Measurements from ENCODE around the gene PDE6A. TPM values are rescaled to one million over a fixed set of nuclear protein-coding genes. Genes with fewer than 3 reads are reported as not detected.

Gene PDE6A
- total and polyA plus RNA-seq, 2 of the 13 experiments (the other 11 are each of a cell fraction or from before 2014, with no cell fraction given) = 0.01 TPM; not detected in 1

DNA sequence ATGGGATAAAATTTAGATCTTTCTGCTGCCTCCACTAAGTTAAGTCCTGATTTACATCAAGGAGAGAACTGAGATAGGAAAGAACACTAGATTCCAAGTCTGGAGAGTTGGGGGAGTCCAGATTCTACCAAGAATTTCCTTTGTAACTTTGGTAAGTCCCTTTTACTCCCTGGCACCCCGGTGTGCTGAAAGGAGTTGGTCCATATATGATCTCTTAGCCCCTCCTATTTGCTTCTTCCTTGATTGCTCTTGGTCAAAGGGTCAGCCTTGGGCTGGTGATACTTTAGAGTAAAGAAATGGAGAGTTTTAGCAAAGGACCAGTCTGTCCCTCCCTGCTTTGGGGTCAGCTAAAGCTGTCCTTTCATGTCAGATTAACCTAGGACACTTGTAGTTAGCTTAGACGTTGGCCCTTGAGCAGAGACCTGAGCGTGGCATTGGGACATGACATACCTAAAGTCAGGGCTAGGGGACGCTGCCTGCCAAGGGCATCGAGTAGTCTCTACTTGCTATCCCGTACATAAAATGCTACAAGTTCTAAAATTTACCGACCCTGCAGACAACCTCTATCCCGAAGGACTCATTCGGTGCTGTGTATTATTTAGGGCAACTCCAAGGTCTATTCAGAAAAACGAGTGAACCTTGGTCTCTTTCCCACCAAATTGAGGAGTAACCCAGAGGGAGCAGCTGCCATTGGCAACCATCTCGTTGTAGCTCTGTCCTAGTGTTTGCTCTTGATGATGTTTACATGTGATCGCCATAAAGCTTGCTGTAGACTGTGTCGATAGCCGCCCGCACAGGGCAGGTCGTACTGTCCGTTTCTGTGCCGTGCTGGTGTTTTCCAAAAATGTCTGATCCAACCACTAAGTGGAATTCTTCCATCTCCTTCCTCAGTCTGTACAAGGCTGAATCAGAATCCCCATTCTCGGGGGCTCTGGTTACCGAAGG, 94.4 kb downstream of the PDE6A start (continued):
- TF ChIP-seq, protein P1, sequence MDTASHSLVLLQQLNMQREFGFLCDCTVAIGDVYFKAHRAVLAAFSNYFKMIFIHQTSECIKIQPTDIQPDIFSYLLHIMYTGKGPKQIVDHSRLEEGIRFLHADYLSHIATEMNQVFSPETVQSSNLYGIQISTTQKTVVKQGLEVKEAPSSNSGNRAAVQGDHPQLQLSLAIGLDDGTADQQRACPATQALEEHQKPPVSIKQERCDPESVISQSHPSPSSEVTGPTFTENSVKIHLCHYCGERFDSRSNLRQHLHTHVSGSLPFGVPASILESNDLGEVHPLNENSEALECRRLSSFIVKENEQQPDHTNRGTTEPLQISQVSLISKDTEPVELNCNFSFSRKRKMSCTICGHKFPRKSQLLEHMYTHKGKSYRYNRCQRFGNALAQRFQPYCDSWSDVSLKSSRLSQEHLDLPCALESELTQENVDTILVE (CRISPR knock-in tag; IDR thresholded peaks at IDR 0.05) = no peak
- TF ChIP-seq ZNF143 (CRISPR knock-in tag; IDR thresholded peaks at IDR 0.05) (no peak), CCDC6 (CRISPR knock-in tag; IDR thresholded peaks at IDR 0.05) (no peak), ELF3 (CRISPR knock-in tag; IDR thresholded peaks at IDR 0.05) (no peak), MTF2 (CRISPR knock-in tag; IDR thresholded peaks at IDR 0.05; ENCODE audit: borderline replicate concordance) (no peak), ZNF180 (CRISPR knock-in tag; IDR thresholded peaks at IDR 0.05; ENCODE audit: borderline replicate concordance, low read depth) (no peak)

DNA sequence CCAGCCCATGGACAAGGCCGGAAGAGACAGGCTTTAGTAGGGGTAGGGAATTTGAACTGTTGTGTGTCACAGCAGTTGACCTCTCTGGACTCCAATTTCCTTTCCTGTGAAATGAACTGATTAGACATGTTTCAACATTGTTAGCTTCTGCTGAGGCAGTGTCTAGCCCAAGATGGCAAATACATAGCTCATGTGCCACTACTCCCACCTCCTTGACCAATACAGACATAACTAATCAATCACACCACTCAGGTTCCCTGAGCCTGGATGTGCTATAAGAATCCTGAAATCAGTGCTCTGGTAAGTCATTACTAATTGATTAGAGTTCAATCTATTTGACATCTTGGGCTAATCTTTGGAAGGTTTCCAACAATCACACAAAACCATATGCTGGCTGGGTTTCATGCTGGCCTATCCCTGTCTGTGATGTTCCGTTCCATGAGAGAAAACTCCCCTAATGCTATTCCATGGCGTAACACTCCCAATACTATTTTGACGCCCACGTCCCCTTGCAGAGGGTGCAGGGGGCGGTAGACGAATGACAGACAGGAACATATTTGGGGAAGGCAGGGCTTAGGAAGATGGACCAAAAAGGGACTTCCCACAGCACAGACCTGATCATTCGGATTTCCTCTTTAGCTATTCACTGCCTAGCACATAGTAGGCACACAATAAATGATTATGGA, 95.2 kb downstream of the PDE6A start:
- no peaks in the 10 kb centered on the region for H3K27me3 ChIP-seq (ENCODE audit: control insufficient read depth in 1 of 2, insufficient read depth in 2 of 2, low read length in 2 of 2)
- H3K27ac ChIP-seq (ENCODE audit: extremely low read length, insufficient read depth, low read length) = no peak overlapping the region
- 94% methylated on average over 7 of the region's 8 CpGs for WGBS (ENCODE audit: low lambda C conversion rate)
- ChIA-PET POLR2A (interaction anchor here (0.9 kb wide), 1 partner anchor 15 kb away, joined by 3 read pairs; no protein-coding TSS in a partner anchor), CTCF (ENCODE audit: low intra/inter-chr PET ratio, low total read pairs) (no interaction called here)
- no peaks in the 10 kb centered on the region for H3K79me2 ChIP-seq (ENCODE audit: insufficient read depth, low read length)
- FAIRE-seq (no peak), DNase-seq (ENCODE audit: low spot score) (no peak), ATAC-seq (no peak)
- no TSS peak for BruUV-seq (replicated peaks)
- intact Hi-C loops (cut with micrococcal nuclease; ENCODE audit: unreplicated experiment) = no loop called here
- no peak overlapping the region for H2AFZ ChIP-seq (ENCODE audit: low read length)
- H3K9ac ChIP-seq (ENCODE audit: insufficient read depth, low read depth, low read length) = no peak overlapping the region
- no peaks in the 10 kb centered on the region for H3K9me3 ChIP-seq (ENCODE audit: low read length)
- H3K36me3 ChIP-seq (replicated peaks in 1 of 2; ENCODE audit: control insufficient read depth in 1 of 2, insufficient read depth in 2 of 2, low read length in 2 of 2) = no peaks in the 10 kb centered on the region
- 0 out of 2 replicates have a peak, but pooled peaks cover 5% of the 10 kb centered on the region for H3K4me1 ChIP-seq (ENCODE audit: insufficient read depth, low read length)
- H3K4me2 ChIP-seq (ENCODE audit: low read depth, low read length) = no peak overlapping the region
- in situ Hi-C loops (cut with HindIII; ENCODE audit: extremely low pct_ligation_motif_present, low pct_unique_long_range_greater_than_20kb) = no loop called here
- H3K4me3 ChIP-seq (replicated peaks in 1 of 3; ENCODE audit: insufficient read depth in 1 of 3, low read depth in 2 of 3, low read length in 3 of 3) = no peak overlapping the region
- no peaks in the 10 kb centered on the region for H4K20me1 ChIP-seq (ENCODE audit: insufficient read depth, low read length)
- TF ChIP-seq, protein P2, sequence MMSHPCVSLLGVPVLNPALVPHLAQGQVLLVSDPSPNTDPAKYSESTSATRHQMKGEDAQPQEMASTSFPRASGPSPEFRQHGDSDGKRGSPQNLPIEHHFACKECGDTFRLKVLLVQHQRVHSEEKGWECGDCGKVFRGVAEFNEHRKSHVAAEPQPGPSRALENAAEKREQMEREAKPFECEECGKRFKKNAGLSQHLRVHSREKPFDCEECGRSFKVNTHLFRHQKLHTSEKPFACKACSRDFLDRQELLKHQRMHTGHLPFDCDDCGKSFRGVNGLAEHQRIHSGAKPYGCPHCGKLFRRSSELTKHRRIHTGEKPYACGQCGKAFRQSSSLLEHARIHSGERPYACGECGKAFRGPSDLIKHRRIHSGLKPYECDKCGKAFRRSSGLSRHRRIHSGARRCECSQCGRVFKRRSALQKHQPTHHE (CRISPR knock-in tag; IDR thresholded peaks at IDR 0.05; ENCODE audit: borderline replicate concordance) = no peak
- TF ChIP-seq SRY (CRISPR knock-in tag; IDR thresholded peaks at IDR 0.05) (no peak), ZNF207 (IDR thresholded peaks at IDR 0.05; ENCODE audit: borderline replicate concordance) (no peak), ZNF672 (CRISPR knock-in tag; IDR thresholded peaks at IDR 0.05) (no peak), TOE1 (CRISPR knock-in tag; IDR thresholded peaks at IDR 0.05) (no peak), PAX8 (CRISPR knock-in tag; IDR thresholded peaks at IDR 0.05; ENCODE audit: borderline replicate concordance) (no peak), YEATS2 (CRISPR knock-in tag; IDR thresholded peaks at IDR 0.05; ENCODE audit: borderline replicate concordance) (no peak), ZNF550 (CRISPR knock-in tag; IDR thresholded peaks at IDR 0.05; ENCODE audit: borderline replicate concordance) (no peak), NCOA5 (CRISPR knock-in tag; IDR thresholded peaks at IDR 0.05) (no peak), HNF4G (IDR thresholded peaks at IDR 0.05; ENCODE audit: borderline replicate concordance, low read depth, low read length) (no peak), HNF4G (CRISPR knock-in tag; IDR thresholded peaks at IDR 0.05; ENCODE audit: borderline replicate concordance, low read depth) (no peak), ZNF781 (CRISPR knock-in tag; IDR thresholded peaks at IDR 0.05; ENCODE audit: borderline replicate concordance, not compliant biosample characterization) (no peak)
- TF ChIP-seq, protein P3, sequence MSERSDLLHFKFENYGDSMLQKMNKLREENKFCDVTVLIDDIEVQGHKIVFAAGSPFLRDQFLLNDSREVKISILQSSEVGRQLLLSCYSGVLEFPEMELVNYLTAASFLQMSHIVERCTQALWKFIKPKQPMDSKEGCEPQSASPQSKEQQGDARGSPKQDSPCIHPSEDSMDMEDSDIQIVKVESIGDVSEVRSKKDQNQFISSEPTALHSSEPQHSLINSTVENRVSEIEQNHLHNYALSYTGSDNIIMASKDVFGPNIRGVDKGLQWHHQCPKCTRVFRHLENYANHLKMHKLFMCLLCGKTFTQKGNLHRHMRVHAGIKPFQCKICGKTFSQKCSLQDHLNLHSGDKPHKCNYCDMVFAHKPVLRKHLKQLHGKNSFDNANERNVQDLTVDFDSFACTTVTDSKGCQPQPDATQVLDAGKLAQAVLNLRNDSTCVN (CRISPR knock-in tag; IDR thresholded peaks at IDR 0.05; ENCODE audit: borderline replicate concordance) = no peak
